HG02981 (cell line): ENCODE measurements around the gene TIMM50.

ENCODE experiments used
- ATAC-seq: cut with Tn5 transposase; IDR thresholded peaks from one replicate; pipeline ENCODE4 v1.9.1; 2021; ENCODE audit warnings: mild to moderate bottlenecking, moderate library complexity; ENCODE audit not compliant: unreplicated experiment

TIMM50 gene

DNA sequence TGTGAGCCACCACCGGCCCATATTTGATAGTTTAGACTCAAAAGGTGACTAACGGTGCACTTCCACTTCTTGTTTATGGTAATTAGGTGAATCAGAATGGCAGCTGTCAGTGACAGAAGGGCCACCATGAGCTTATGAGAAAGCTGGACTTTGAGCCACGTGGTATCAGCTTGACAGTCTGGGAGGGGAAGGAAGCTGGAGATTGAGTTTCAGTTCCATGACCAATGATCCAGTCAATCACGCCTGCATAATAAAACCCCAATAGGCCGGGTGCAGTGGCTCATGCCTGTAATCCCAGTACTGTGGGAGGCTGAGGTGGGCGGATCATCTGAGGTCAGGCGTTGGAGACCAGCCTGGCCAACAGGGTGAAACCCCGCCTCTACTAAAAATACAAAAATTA, 43.9 kb downstream of the TIMM50 start:
- no peak for ATAC-seq

DNA sequence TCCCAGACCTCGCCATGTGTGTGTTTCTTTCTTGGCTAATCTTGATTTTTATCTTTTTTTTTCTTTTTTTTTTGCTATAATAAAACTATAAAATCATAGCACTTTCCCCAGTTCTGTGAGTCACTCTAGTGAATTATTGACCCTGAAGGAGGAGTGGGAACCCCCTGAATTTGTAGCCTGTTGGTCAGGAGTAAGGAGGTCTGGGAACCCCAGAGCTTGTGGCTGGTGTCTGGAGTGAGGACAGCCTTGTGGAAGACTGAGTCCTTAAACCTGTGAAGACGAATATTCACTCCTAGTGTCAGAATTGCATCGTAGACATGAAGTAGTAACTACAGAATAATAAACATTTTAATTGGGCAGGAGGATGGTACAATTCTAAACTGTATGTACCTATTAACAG, 44.6 kb downstream of the TIMM50 start:
- no peak for ATAC-seq

DNA sequence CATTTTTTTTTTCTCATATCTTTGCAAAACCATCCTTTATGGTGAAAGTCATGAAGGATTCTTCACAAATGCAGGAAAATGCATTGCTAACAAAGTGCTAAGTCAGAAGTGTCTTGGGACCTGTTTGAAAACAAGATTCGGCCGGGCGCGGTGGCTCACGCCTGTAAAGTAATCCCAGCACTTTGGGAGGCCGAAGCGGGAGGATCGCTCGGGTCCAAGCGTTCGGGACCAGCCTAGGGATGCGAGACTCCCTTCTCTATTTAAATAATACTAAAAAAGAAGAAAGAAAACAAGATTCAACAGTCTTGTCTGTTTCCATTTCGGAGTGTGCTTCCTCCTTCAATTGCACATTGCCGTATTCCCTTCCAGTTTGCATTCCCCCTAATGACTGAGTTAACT, 51.2 kb downstream of the TIMM50 start:
- no peak for ATAC-seq

DNA sequence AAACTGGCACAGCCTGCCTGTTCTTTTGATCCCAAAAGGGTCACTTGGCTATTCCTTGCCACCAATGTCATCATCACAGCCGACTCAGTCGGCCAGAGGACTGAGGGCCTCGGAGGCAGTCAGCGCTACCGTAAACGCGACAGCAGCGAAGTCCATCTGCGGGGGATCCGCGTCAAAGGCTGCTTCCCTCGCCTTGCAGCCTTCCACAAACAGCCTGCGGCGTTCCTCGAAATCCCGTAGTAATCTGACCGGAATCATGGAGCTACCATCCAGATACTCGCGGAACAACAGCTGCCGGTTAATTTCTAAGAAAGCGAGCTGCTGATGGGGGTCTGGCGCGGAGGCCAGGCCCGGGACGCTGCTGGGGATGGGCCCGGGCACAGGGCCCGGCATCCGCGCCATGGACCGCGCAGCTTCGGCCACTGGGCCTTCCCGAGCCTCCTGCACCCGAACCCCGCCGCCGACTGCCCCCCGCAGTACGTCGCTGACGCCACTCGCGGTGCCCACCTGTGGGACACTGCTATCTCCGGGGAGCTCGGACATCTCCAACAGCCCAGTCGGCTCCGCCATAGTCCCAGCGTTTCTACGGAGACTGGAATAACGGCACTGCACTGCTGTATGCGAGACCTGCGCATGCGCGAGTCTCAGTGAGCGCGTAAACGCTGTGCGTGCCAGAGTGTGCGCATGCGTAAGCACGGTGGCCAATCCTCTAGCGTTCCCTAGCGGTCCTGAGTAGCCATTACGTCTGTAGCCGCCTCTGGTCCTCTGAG, 51.8 kb downstream of the TIMM50 start, which contains the start of gene EID2B:
TSS of gene EID2B (minus strand) at position 620 of the 770 bp plus-strand sequence. CDS start at position 570, 50 bp downstream.
- peak; percentile 86 for ATAC-seq

DNA sequence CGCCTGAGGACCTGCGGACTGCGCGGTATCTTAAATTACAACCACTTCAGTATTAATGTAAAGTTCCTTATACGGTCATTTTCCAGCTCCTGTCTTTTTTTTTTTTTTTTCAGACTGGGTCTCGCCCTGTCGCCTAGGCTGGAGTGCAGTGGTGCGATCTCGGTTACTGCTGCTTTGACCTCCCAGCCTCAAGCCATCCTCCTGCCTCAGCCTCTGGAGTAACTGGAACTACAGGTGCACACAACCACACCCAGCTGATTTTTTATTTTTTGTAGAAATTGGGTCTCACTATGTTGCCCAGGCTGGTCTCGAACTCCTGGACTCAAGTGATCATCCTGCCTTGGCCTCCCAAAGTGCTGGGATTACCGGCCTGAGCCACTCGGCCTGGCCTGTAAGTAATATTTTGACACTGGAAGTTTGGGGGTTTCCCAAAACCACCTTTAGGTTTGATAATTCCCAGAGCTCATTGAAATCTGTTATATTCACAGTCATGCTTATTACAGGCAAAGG, 52.4 kb downstream of the TIMM50 start:
- peak; percentile 21 for ATAC-seq

DNA sequence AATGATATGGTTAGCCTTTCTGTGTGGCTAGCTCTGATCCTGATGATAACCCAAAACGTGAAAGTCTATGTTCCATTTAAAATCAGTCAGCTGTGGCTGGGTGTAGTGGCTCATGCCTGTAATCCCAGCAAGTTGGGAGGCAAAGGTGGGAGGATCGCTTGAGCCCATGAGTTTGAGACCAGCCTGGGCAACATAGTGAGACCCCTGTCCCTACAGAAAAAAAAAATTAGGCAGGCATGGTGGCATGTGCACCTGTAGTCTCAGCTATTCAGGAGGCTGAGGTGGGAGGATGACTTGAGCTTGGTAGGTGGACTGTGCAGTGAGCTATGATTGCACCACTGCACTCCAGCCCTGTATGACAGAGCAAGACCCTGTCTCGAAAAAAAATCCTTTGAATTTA, 53.2 kb downstream of the TIMM50 start:
- no peak for ATAC-seq

DNA sequence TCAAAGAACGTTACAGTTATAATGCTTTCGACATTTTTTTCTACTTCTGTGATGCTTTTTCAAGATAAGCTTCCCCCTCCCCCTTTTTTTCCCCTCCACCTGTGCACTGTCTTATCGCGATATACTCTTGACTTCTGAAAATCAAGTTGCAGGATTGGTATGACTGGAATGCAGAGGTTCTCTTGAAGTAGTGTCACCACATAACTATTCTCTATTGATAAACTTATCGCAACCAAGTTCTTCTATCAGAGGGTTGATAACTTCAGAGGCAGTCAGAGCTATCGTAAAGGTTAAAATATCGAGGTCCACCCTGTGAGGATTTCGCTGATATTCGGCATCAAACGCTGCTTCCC, 58.5 kb downstream of the TIMM50 start:
- no peak for ATAC-seq

DNA sequence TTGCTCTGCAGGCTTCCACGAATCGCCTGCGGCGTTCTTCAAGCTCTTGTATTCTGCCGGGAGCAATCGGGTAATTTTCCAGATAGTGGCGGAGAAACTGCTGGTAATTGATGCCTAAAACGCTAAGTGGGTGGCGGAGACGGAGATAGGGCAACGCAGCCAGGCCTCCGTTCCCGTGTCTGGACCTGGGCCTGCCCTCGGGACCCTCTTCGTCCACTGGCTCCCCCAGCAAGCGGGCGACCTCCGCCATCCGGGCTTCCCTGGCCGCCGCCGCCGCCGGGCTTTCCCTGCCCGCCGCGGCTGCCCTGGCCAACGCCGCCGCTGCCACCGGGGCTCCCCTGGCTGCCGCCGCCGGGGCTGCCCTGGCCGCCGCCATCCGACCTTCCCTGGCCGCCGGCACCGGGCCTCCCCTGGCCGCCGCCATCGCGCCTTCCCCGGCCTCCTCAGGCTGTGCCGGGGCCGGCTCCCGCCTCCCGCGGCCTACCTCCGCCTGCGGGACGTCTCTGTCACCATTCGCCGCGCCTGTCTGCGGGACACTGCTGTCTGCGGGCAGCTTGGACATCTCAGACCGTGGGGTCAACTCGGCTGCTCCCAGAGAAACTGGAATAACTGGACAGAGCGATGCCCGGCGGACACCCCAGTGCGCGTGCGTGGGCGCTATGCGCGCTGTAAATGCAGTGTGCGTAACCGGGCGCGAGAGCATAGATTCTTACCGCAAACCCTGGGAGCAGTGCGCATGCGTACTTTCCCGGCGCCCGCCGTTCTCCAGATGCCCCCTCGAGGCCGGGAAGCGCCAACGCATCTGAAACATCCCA, 59.1 kb downstream of the TIMM50 start, which contains the start of gene EID2:
TSS of gene EID2 (minus strand) at position 644 of the 815 bp plus-strand sequence. CDS start at position 562, 82 bp downstream.
- peak; percentile 87 for ATAC-seq

DNA sequence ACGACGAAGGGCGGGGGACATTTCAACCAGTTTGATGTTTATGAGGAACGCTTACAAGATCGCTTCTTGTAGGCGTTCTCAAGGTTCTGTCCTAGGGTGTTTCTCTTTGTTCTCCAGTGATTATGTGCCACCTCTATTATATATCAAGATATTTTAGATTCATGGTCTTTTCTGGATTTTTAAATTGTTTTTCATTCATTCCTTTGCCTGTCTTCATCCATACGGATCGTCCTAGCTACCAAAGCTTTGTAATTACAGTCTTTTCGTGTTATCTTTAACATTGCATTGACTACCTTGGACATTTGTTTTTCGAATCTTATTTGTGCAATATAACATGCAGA, 59.7 kb downstream of the TIMM50 start:
- no peak for ATAC-seq
